Nephron (organoid): Measurements from ENCODE around the gene KCNH2.

Source experiments
- H3K27ac Mint-ChIP-seq, 3 experiments: 2 replicates each; pipeline ENCODE4 v1.8.0; 2020; ENCODE audit warnings: mixed read lengths in 3 of 3, mild to moderate bottlenecking in 2 of 3, moderate library complexity in 1 of 3
- H3K27me3 Mint-ChIP-seq: 2 replicates; pipeline ENCODE4 v1.8.0; 2021; ENCODE audit warnings: low read depth, mild to moderate bottlenecking, moderate library complexity, mixed read lengths
- H3K36me3 Mint-ChIP-seq: 2 replicates; pipeline ENCODE4 v1.8.0; 2020; ENCODE audit warnings: low read depth, mixed read lengths
- H3K4me1 Mint-ChIP-seq: 2 replicates; pipeline ENCODE4 v1.8.0; 2020; ENCODE audit warnings: mixed read lengths
- H3K4me3 Mint-ChIP-seq, 3 experiments: 2 replicates each; pipeline ENCODE4 v1.8.0; 2020; ENCODE audit warnings: mild to moderate bottlenecking in 3 of 3, mixed read lengths in 3 of 3, moderate library complexity in 2 of 3
- H3K9me3 Mint-ChIP-seq: 2 replicates; pipeline ENCODE4 v1.8.0; 2020; ENCODE audit warnings: mixed read lengths
- TF ChIP-seq, protein P1 (sequence below), 3 experiments: fragments of 200-600 bp; sonication (generic); IDR thresholded peaks; one replicate each; pipeline ENCODE4 v1.5.0; 2021; ENCODE audit warnings: antibody characterized with exemption in 3 of 3; ENCODE audit not compliant: unreplicated experiment in 3 of 3

KCNH2 gene

DNA sequence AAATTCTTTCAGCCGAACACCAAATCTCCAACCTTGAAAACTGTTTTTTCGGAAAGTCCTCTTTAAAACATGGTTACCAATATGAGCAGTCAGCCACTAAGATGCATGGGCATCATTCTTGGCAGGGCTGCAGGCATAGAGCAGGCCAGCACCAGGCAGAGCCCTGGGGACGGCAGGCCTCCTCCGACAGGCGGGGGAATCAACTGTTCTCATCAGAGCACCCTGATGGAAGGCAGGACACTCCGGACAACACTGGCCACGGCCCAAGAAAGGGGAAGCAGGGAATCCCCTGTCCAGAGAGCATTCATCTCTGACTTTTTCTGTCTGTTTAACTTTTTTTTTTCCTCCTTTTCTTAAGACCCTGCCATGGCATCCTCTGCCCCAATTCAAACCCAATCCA lies 11.3 kb upstream of the KCNH2 start:
- TF ChIP-seq, protein P1, sequence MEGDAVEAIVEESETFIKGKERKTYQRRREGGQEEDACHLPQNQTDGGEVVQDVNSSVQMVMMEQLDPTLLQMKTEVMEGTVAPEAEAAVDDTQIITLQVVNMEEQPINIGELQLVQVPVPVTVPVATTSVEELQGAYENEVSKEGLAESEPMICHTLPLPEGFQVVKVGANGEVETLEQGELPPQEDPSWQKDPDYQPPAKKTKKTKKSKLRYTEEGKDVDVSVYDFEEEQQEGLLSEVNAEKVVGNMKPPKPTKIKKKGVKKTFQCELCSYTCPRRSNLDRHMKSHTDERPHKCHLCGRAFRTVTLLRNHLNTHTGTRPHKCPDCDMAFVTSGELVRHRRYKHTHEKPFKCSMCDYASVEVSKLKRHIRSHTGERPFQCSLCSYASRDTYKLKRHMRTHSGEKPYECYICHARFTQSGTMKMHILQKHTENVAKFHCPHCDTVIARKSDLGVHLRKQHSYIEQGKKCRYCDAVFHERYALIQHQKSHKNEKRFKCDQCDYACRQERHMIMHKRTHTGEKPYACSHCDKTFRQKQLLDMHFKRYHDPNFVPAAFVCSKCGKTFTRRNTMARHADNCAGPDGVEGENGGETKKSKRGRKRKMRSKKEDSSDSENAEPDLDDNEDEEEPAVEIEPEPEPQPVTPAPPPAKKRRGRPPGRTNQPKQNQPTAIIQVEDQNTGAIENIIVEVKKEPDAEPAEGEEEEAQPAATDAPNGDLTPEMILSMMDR (IDR thresholded peaks at IDR 0.05; ENCODE audit: unreplicated experiment in 3 of 3) = no peak
- peak overlapping the region; percentile 22 to 63 (median 52) for H3K27ac Mint-ChIP-seq
- H3K9me3 Mint-ChIP-seq = no peaks in the 10 kb centered on the region
- peaks cover 34% of the 10 kb centered on the region for H3K4me1 Mint-ChIP-seq
- peak overlapping the region in 1 of 3 experiments; percentile 18 for H3K4me3 Mint-ChIP-seq
- no peaks in the 10 kb centered on the region for H3K27me3 Mint-ChIP-seq
- no peaks in the 10 kb centered on the region for H3K36me3 Mint-ChIP-seq

DNA sequence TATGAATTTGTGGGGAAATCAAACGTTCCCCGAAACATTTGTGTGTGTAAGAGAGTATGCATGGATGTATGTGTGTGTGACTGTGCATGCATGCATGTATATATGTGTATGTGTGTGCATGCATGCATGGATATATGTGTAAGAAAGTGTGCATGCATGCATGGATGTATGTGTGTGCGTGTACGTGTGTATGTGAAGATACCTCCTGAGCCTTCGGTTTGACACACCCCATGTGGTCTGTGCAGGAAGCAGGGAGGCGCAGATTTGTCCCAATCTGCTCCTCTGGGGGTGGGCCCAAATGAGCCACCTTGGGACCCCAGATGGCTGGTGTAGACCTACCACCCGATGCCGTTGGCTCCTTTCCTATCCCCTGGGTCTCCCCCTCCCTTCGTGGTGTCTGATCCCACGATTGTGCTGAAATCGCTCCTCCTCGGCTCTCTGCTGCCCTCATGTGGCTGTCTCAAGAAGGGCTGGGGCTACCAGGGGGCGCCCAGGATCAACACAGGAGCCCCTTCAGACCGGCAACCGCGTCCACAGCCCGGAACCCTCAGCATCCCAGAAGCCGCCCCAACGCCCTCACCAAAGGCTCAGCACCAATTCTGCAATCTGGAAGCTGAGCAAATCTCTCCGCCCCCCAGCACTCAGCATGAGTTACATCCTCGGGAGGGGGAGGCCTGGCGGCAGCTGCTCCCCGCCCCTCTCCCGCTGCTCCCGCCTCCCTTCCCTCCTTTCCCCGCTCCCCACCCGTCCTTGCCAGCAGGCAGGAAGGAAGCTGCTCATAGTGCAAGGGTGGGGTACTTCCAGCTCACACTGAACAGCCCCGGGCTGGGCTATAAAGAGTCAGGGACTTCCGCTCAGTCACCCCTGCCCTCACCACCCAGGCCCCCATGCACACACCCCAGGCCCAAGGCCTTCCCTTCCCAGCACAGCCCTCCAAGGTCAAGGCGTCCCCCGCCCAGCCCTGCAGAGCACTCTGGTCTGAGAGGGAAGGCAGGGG lies 10.4 kb upstream of the KCNH2 start:
- H3K27ac Mint-ChIP-seq = peak overlapping the region; percentile 52 to 87 (median 63)
- H3K9me3 Mint-ChIP-seq = no peaks in the 10 kb centered on the region
- TF ChIP-seq, protein P1 (IDR thresholded peaks at IDR 0.05; ENCODE audit: unreplicated experiment in 3 of 3) = peak; percentile 92 to 94 (median 94)
- peaks cover 8% of the 10 kb centered on the region for H3K27me3 Mint-ChIP-seq
- H3K36me3 Mint-ChIP-seq = no peaks in the 10 kb centered on the region
- peak overlapping the region; percentile 42 to 67 (median 60) for H3K4me3 Mint-ChIP-seq
- peaks cover 34% of the 10 kb centered on the region for H3K4me1 Mint-ChIP-seq

DNA sequence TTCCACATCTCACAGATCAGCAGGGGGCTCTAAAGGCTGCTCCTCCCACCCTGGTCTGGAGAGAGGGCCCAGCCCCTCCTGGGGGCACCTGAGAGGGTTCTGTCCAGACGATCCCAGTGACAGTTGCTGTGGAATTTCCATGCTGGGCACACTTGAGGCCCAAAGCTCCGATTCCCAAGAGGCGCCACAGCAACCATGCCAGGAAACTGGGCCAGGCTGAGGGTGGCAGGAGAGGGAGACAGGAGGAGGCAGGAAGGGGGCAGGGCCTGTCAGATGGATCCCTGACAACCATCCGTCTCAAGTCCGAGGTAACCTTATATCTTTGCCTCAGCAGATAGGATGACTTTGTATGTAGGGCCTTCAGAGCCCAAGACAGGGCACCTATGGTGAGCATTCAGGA lies 8.4 kb upstream of the KCNH2 start:
- TF ChIP-seq, protein P1 (IDR thresholded peaks at IDR 0.05; ENCODE audit: unreplicated experiment in 3 of 3) = no peak
- no peaks in the 10 kb centered on the region for H3K36me3 Mint-ChIP-seq
- H3K4me1 Mint-ChIP-seq = peaks cover 40% of the 10 kb centered on the region
- no peak overlapping the region for H3K27ac Mint-ChIP-seq
- H3K27me3 Mint-ChIP-seq = peaks cover 21% of the 10 kb centered on the region
- no peak overlapping the region for H3K4me3 Mint-ChIP-seq
- H3K9me3 Mint-ChIP-seq = no peaks in the 10 kb centered on the region

DNA sequence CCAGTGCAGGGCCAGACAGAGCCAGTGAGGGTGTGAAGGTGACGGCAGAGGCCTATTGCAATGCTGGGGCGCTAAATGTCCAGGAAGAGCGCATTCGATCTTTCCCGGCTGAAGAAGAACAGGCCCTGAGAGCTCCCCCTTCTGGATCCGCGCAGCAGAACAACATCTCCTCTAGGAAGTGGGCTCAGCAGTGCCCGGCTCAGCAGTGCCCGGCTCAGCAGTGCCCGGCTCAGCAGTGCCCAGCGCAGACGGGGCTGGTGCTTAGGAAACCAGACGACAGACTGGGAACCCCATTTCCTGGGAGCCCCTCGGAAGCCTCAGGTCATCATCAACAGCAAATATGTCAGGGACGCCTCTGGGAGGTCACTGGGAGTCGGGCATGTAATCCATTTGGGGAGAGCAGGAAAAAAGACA lies 8.0 kb upstream of the KCNH2 start:
- Mint-ChIP-seq H3K36me3 (no peaks in the 10 kb centered on the region), H3K27ac (peak overlapping the region in 1 of 3 experiments; percentile 27), H3K27me3 (peaks cover 26% of the 10 kb centered on the region), H3K4me1 (peaks cover 44% of the 10 kb centered on the region), H3K4me3 (no peak overlapping the region), H3K9me3 (no peaks in the 10 kb centered on the region)
- TF ChIP-seq, protein P1 (IDR thresholded peaks at IDR 0.05; ENCODE audit: unreplicated experiment in 3 of 3) = peak; percentile 62 to 76 (median 74)

DNA sequence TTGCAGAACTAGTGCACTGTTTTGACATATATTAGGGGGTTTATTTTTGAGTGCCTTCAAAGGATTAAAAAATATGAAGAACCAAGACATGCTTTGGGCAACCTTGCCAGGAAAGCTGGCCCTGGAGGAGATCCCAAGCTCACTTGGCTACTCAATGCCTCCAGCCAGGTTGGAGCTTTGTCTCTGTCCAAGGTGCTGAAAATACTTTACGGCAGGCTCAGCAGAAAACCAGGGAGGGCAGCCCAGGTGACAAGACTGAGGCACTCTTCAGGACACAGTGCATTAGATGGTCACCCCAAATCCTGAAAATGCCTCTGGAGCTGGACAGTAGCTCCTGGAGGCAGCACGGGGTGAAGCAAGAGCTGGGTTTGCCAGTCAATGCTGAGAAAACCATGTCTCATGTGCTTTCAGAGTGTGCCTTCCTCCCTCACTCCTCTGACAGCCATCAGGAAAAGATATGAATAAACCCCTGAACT lies 5.8 kb upstream of the KCNH2 start:
- no peak overlapping the region for H3K4me3 Mint-ChIP-seq
- no peak overlapping the region for H3K27ac Mint-ChIP-seq
- H3K4me1 Mint-ChIP-seq = peaks cover 53% of the 10 kb centered on the region
- TF ChIP-seq, protein P1 (IDR thresholded peaks at IDR 0.05; ENCODE audit: unreplicated experiment in 3 of 3) = no peak
- H3K27me3 Mint-ChIP-seq = peaks cover 39% of the 10 kb centered on the region
- no peaks in the 10 kb centered on the region for H3K9me3 Mint-ChIP-seq
- no peaks in the 10 kb centered on the region for H3K36me3 Mint-ChIP-seq
